Small intestine (tissue), 7 donors: ENCODE results near the gene RELL2. TPM values are rescaled to one million over a fixed set of nuclear protein-coding genes. Genes with fewer than 3 reads are reported as not detected.
A peak's percentile ranks its signal among the peaks of the same experiment; 100 is the strongest.

Experiments
- DNase-seq, 2 donors: peaks; one replicate each; pipeline versions ENCODE4 v3.0.0 to v3.0.0-alpha.2; 2013
- FAIRE-seq: peaks from 2 replicates; lab custom pipeline; 2012; peaks lifted over from hg19 to GRCh38; lab: Jason Lieb, UNC
- H3K27ac ChIP-seq, 3 donors: one replicate each; pipeline ENCODE4 v1.5.1; 2013; ENCODE audit warnings: low read length in 2 of 3, mild to moderate bottlenecking in 2 of 3, control low read depth in 1 of 3, inconsistent platforms in 1 of 3, low read depth in 1 of 3, moderate library complexity in 1 of 3
- H3K27me3 ChIP-seq, 3 donors: one replicate each; pipeline ENCODE4 v1.6.1; 2013; ENCODE audit warnings: low read length in 3 of 3, inconsistent platforms in 1 of 3; ENCODE audit not compliant: control insufficient read depth in 3 of 3, insufficient read depth in 3 of 3
- H3K36me3 ChIP-seq, 3 donors: one replicate each; pipeline ENCODE4 v1.6.1; 2013; ENCODE audit warnings: low read length in 3 of 3, inconsistent platforms in 1 of 3, low read depth in 1 of 3, mild to moderate bottlenecking in 1 of 3, moderate library complexity in 1 of 3; ENCODE audit not compliant: control insufficient read depth in 3 of 3, insufficient read depth in 2 of 3
- H3K4me1 ChIP-seq, 3 donors: one replicate each; pipeline ENCODE4 v1.6.1; 2013; ENCODE audit warnings: low read length in 2 of 3, inconsistent platforms in 1 of 3, low read depth in 1 of 3, mild to moderate bottlenecking in 1 of 3, moderate library complexity in 1 of 3; ENCODE audit not compliant: control insufficient read depth in 3 of 3, insufficient read depth in 2 of 3
- H3K4me3 ChIP-seq, 3 donors: one replicate each; pipeline ENCODE4 v1.5.1; 2013; ENCODE audit warnings: low read length in 3 of 3, control low read depth in 1 of 3, inconsistent platforms in 1 of 3, low read depth in 1 of 3, mild to moderate bottlenecking in 1 of 3, moderate library complexity in 1 of 3
- H3K9me3 ChIP-seq, 2 donors: one replicate each; pipeline ENCODE4 v1.6.1; 2013; ENCODE audit warnings: low read depth in 1 of 2, low read length in 1 of 2; ENCODE audit not compliant: control insufficient read depth in 2 of 2, insufficient read depth in 1 of 2
- WGBS, 3 donors: extraction: QIAGEN DNeasy Blood & Tissue Kit; methylation state at CpG; one replicate each; pipeline ENCODE4 v1.1.7; 2013; 5-methylcytosine and 5-hydroxymethylcytosine counted together
- polyA plus RNA-seq, 4 donors: library from polyadenylated mRNA; stranded (reverse) in 3 of 4; unstranded in 1 of 4; fragments of 200-250 nt in 3 of 4; fragments of 120-200 nt in 1 of 4; gene quantifications; one replicate each; pipeline versions ENCODE4 v1.2.1 to v1.2.3, GENCODE V29; 2013
- donor health status: healthy with polysubstance abuse.
- donor health status: control.
- donor health status: control.
- donor health status: Bipolar disorder and iron deficiency.
- donor health status: healthy.

RELL2 gene
- polyA plus RNA-seq, 4 donors = 1.9 to 5.4 (median 3.8) TPM

DNA sequence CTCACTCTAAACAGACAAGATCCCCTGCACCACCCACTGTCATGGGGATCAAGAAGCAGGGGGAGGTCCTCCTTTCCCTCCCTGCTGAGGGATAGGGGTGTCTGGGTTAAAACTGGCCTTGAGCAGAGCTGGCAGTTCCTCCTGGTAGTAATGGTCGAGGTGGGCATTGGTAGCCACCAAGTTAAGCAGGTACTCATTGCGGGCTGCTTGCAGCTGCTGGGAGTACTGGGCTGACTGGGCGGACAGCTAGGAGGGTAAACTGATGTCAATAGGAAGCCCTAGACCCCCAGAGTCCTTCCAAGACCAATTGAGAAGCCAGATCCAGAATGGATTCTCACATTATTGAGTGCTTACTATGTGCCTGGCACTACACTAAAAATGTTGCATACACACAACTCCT, 11.1 kb downstream of the RELL2 start:
- DNase-seq = no peak
- no peak for FAIRE-seq
- no peak overlapping the region for H3K27ac ChIP-seq
- WGBS, 3 donors = 85 to 94% (median 93%) methylated on average over 3 of the region's 3 CpGs
- peaks cover 0 to 7% (median 3%) of the 10 kb centered on the region in 3 donors for H3K4me1 ChIP-seq
- H3K36me3 ChIP-seq = peaks cover 0 to 46% (median 7%) of the 10 kb centered on the region in 3 donors
- H3K27me3 ChIP-seq = no peaks in the 10 kb centered on the region
- H3K4me3 ChIP-seq = no peak overlapping the region
- H3K9me3 ChIP-seq = no peaks in the 10 kb centered on the region

DNA sequence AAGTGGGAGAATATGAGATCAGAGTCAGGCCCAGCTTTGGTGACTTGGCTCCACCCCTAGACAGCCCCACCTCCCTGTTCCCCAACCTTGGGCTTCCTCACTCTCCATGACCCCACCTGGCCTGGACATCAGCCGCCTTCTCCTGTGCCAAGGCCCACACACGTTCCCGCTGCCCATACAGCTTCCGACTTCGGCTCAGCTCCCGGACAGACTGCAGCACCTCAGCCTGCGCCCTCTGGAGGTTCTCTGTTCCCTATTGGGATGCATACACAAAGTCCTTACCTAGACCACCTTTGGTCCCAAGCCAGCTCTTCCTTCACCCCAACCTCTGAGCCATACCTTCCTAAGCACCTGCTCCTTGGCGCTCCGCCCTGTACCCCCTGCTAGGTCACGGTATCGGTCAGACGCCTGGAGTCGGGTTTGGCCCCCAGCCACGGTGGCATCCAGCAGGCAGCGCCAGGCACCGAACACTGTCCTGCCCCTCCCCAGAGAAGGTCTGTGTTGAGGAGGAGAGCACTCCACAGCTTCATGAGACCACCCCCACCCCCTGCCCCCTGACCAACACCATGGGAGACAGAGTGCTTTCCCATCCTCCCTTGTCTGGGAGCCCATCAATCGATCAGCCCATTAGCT, 12.4 kb downstream of the RELL2 start:
- Histone ChIP-seq H3K4me3 (no peak overlapping the region), H3K9me3 (no peaks in the 10 kb centered on the region), H3K36me3 (peaks cover 0 to 43% (median 7%) of the 10 kb centered on the region in 3 donors), H3K27me3 (no peaks in the 10 kb centered on the region), H3K4me1 (peaks cover 0 to 7% (median 3%) of the 10 kb centered on the region in 3 donors), H3K27ac (no peak overlapping the region)
- no peak for FAIRE-seq
- WGBS, 3 donors = 94 to 95% (median 95%) methylated on average over 15 to 17 of the region's 17 CpGs
- no peak for DNase-seq

- Histone ChIP-seq H3K27me3 (no peaks in the 10 kb centered on the region), H3K4me3 (no peak overlapping the region), H3K4me1 (peaks cover 0 to 7% (median 3%) of the 10 kb centered on the region in 3 donors), H3K9me3 (no peaks in the 10 kb centered on the region), H3K27ac (no peak overlapping the region), H3K36me3 (peaks cover 0 to 37% (median 4%) of the 10 kb centered on the region in 3 donors)
- no peak for DNase-seq
- FAIRE-seq = no peak
These were observed 13.2 kb downstream of the RELL2 start for GRCh38 chr5:141649972-141650371.

DNA sequence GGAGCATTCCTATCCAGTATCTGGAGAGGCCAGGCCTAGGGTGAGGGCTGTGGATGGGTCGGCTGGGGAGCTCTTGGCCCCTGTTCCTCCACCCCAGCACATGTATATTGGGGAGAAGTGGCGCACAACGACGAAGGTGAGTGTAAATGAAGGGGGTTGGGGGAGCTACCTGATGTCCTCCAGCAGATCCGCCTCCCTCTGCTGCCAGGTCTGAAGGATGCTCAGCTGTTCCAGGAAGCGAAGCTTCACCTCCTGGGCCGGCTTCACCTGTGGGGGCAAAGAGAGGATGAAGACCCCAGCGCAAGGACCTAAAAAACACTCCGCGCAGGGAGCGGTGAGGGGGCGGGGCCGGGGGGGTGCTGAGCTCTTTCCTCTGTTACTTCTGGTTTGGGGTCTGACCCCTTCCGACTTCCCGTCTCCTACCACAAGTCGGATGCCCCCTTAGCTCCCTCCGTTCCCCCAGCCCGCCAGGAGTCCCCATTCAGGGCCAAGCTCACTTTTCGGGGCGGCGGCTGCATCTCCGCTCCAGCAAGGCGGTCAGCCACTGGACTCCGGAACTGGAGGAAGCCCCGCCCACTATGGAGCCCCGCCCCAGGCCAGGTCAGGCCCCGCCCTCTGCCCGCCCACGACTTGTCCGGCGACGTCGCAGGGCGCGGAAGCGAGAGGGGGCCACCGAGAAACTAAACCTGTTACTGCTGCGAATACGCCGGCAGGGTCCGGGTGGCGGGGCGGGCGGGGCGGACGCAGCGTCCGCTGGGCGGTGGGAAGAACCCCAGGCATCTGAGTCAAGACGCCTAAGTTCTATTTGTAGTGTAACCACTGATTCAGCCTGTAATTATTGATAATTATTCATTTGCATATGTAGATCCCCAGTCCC, 14.3 kb downstream of the RELL2 start, which contains the start of gene FCHSD1:
Gene FCHSD1, minus strand, starts transcription at position 568 of the 877 bp plus-strand sequence. Its CDS starts 50 bp downstream, at position 518.
- WGBS, 3 donors = 3 to 5% (median 4%) methylated on average over 48 to 50 of the region's 50 CpGs
- FAIRE-seq = no peak

GRCh38 chr5:141651728-141652105, 14.9 kb downstream of the RELL2 start:
- peak overlapping the region; percentile 58 to 80 (median 60) for H3K4me3 ChIP-seq
- peak overlapping the region in 1 of 3 donors; percentile 50 for H3K27ac ChIP-seq
- 55 to 70% (median 60%) methylated on average over 9 of the region's 9 CpGs for WGBS, 3 donors
- peaks cover 0 to 7% (median 3%) of the 10 kb centered on the region in 3 donors for H3K4me1 ChIP-seq
- no peaks in the 10 kb centered on the region for H3K9me3 ChIP-seq
- no peak for FAIRE-seq
- H3K27me3 ChIP-seq = no peaks in the 10 kb centered on the region
- DNase-seq = no peak
- peaks cover 0 to 42% (median 4%) of the 10 kb centered on the region in 3 donors for H3K36me3 ChIP-seq

More for the DNA sequence above, 14.3 kb downstream of the RELL2 start, which contains the start of gene FCHSD1:
- H3K4me3 ChIP-seq = peak within 1 kb of the TSS; percentile 58 to 80 (median 60)
- H3K9me3 ChIP-seq = no peaks in the 10 kb centered on the region
- H3K27ac ChIP-seq = peak within 1 kb of the TSS in 1 of 3 donors; percentile 74
- H3K4me1 ChIP-seq = peaks cover 0 to 7% (median 3%) of the 10 kb centered on the region in 3 donors
- DNase-seq = peak; percentile 82 to 92
- peaks cover 0 to 39% (median 4%) of the 10 kb centered on the region in 3 donors for H3K36me3 ChIP-seq
- H3K27me3 ChIP-seq = no peaks in the 10 kb centered on the region

- no peaks in the 10 kb centered on the region for H3K9me3 ChIP-seq
- WGBS, 3 donors = 58 to 86% (median 75%) methylated on average over 2 of the region's 2 CpGs
- H3K36me3 ChIP-seq = peaks cover 0 to 36% (median 0%) of the 10 kb centered on the region in 3 donors
- no peak overlapping the region for H3K27ac ChIP-seq
- no peaks in the 10 kb centered on the region for H3K27me3 ChIP-seq
- DNase-seq (no peak), FAIRE-seq (no peak)
- peaks cover 0 to 7% (median 3%) of the 10 kb centered on the region in 3 donors for H3K4me1 ChIP-seq
- no peak overlapping the region for H3K4me3 ChIP-seq
These were observed 17.5 kb downstream of the RELL2 start for GRCh38 chr5:141654298-141654697.

- no peak for DNase-seq
- no peaks in the 10 kb centered on the region for H3K27me3 ChIP-seq
- peaks cover 0 to 7% (median 3%) of the 10 kb centered on the region in 3 donors for H3K4me1 ChIP-seq
- no peak for FAIRE-seq
- no peak overlapping the region for H3K4me3 ChIP-seq
- no peak overlapping the region for H3K27ac ChIP-seq
- H3K36me3 ChIP-seq = peaks cover 0 to 40% (median 0%) of the 10 kb centered on the region in 3 donors
- no peaks in the 10 kb centered on the region for H3K9me3 ChIP-seq
- 74 to 83% (median 82%) methylated on average over 7 of the region's 7 CpGs for WGBS, 3 donors
These were observed 18.2 kb downstream of the RELL2 start for GRCh38 chr5:141655020-141655419.

GRCh38 chr5:141656396-141656795, 19.6 kb downstream of the RELL2 start:
- H3K4me1 ChIP-seq = peaks cover 0 to 5% (median 3%) of the 10 kb centered on the region in 3 donors
- WGBS, 3 donors = 88 to 92% (median 91%) methylated on average over 9 of the region's 9 CpGs
- no peak overlapping the region for H3K4me3 ChIP-seq
- H3K9me3 ChIP-seq = no peaks in the 10 kb centered on the region
- no peaks in the 10 kb centered on the region for H3K27me3 ChIP-seq
- H3K27ac ChIP-seq = no peak overlapping the region
- FAIRE-seq (no peak), DNase-seq (no peak)
- peaks cover 0 to 40% (median 0%) of the 10 kb centered on the region in 3 donors for H3K36me3 ChIP-seq
